Measurements from ENCODE around the gene RETREG1. TPM values are rescaled to one million over a fixed set of nuclear protein-coding genes. Genes with fewer than 3 reads are reported as not detected.

RETREG1 gene
- total and polyA plus RNA-seq, 2 of the 13 experiments (the other 11 are each of a cell fraction or from before 2014, with no cell fraction given) = 0.07 TPM; not detected in 1

- CTCF ChIA-PET (ENCODE audit: low intra/inter-chr PET ratio, low total read pairs) = interaction anchor here (0.5 to 1.9 kb wide), 4 partner anchors 61 to 643 kb away, joined by 3 to 11 read pairs (median 6); no protein-coding TSS in a partner anchor
- peak; percentile 30 for DNase-seq (ENCODE audit: low spot score)
- no peak overlapping the region for H3K9ac ChIP-seq (ENCODE audit: insufficient read depth, low read depth, low read length)
- H2AFZ ChIP-seq (ENCODE audit: low read length) = no peak overlapping the region
- H3K4me3 ChIP-seq (replicated peaks in 1 of 3; ENCODE audit: insufficient read depth in 1 of 3, low read depth in 2 of 3, low read length in 3 of 3) = no peak overlapping the region
- POLR2A ChIA-PET = no interaction called here
- peak; percentile 86 for ATAC-seq
- H3K79me2 ChIP-seq (ENCODE audit: insufficient read depth, low read length) = no peaks in the 10 kb centered on the region
- H3K9me3 ChIP-seq (ENCODE audit: low read length) = peaks cover 2% of the 10 kb centered on the region; the same call in 1 of the 2 replicates
- WGBS (ENCODE audit: low lambda C conversion rate) = 0% methylated on average over 1 of the region's 1 CpG
- no peak overlapping the region for H3K4me2 ChIP-seq (ENCODE audit: low read depth, low read length)
- no peaks in the 10 kb centered on the region; a peak in 1 of 5 replicates for H3K27me3 ChIP-seq (ENCODE audit: control insufficient read depth in 1 of 2, insufficient read depth in 2 of 2, low read length in 2 of 2)
- no TSS peak for BruUV-seq (replicated peaks)
- in situ Hi-C loops (cut with HindIII; ENCODE audit: extremely low pct_ligation_motif_present, low pct_unique_long_range_greater_than_20kb) (loop anchor here (5.0 to 10.0 kb wide), 2 partner anchors 63 to 175 kb away; no protein-coding TSS in a partner anchor), intact Hi-C loops (cut with micrococcal nuclease; ENCODE audit: unreplicated experiment) (loop anchor here (1.0 kb wide), 1 partner anchor 61 kb away; no protein-coding TSS in a partner anchor)
- no peaks in the 10 kb centered on the region for H4K20me1 ChIP-seq (ENCODE audit: insufficient read depth, low read length)
- H3K4me1 ChIP-seq (ENCODE audit: insufficient read depth, low read length) = no peaks in the 10 kb centered on the region
- no peaks in the 10 kb centered on the region for H3K36me3 ChIP-seq (replicated peaks in 1 of 2; ENCODE audit: control insufficient read depth in 1 of 2, insufficient read depth in 2 of 2, low read length in 2 of 2)
- H3K27ac ChIP-seq (ENCODE audit: extremely low read length, insufficient read depth, low read length) = no peak overlapping the region
- FAIRE-seq = no peak
- TF ChIP-seq SMAD3 (CRISPR knock-in tag; IDR thresholded peaks at IDR 0.05) = no peak
- TF ChIP-seq TMF1 (CRISPR knock-in tag; IDR thresholded peaks at IDR 0.05; ENCODE audit: low read depth) = no peak
- TF ChIP-seq ETV5 (CRISPR knock-in tag; IDR thresholded peaks at IDR 0.05; ENCODE audit: borderline replicate concordance) = no peak
- TF ChIP-seq RNF2 (conservative IDR thresholded peaks at IDR 0.05; ENCODE audit: low read depth) = no peak
- peak; percentile 60 for TF ChIP-seq CTCF (CRISPR knock-in tag; IDR thresholded peaks at IDR 0.05)
- no peak for TF ChIP-seq ZNF513 (CRISPR knock-in tag; conservative IDR thresholded peaks at IDR 0.05)
- TF ChIP-seq ISX (CRISPR knock-in tag; conservative IDR thresholded peaks at IDR 0.05) = no peak
- TF ChIP-seq SMC3 (IDR thresholded peaks at IDR 0.05; ENCODE audit: low read length) = peak; percentile 37
- TF ChIP-seq MNT (IDR thresholded peaks at IDR 0.05) = no peak
- no peak for TF ChIP-seq ZNF687 (CRISPR knock-in tag; IDR thresholded peaks at IDR 0.05)
- no peak for TF ChIP-seq GATAD2A (CRISPR knock-in tag; IDR thresholded peaks at IDR 0.05)
- TF ChIP-seq SIN3A (IDR thresholded peaks at IDR 0.05; ENCODE audit: borderline replicate concordance, low read depth, low read length) = no peak
- TF ChIP-seq RAD21 (CRISPR knock-in tag; IDR thresholded peaks at IDR 0.05) = peak; percentile 38
- no peak for TF ChIP-seq KLF9 (CRISPR knock-in tag; IDR thresholded peaks at IDR 0.05; ENCODE audit: low read depth)
- no peak for TF ChIP-seq TFAP4 (IDR thresholded peaks at IDR 0.05; ENCODE audit: borderline replicate concordance, low read depth)
- no peak for TF ChIP-seq SMARCE1 (IDR thresholded peaks at IDR 0.05; ENCODE audit: borderline replicate concordance)
These were observed 127.4 kb downstream of the RETREG1 start for GRCh38 chr5:16489322-16489791.

All from HepG2 (cell line).